Measurements from ENCODE around the gene TTYH1.

DNA sequence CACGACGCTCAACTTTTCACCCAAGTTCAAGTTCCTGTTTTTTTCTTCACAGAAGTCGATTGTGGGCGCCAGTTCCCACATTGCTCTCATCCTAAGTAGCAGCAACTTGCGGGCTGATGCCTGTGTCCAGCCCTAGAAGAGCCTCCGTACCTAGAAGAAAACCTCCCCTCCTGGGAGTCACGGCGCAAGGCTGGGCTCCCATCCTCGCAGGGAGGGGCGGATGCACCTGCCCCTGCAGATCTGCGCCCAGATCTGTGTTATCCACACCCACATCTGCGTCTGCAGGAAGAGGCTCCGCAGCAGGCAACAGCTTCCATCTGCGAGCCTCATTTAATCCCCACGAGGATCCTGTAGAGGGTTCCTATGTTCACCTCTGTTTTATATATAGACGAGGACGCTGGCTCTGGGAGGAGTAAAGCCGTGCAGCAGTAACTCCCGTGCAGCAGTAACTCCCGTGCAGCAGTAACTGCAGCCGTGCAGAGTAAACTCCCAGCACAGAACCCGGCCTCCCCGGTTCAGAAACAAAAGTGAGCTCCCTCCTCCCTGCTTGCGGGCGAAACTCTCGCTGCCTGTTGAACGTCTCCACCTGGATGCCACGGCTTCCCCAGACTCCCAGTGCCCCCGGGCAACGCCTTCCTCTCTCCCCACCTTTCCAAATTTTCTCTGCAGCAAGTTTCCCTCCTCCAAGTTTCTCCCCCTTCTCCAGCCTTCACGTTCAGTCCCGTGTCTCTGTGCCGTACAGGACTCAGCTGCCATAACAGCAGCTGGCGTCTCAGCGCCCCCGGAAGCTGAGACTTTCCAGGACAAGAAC is 27.1 kb upstream of the TTYH1 start:
- TF ChIP-seq POLR2AphosphoS5 (IDR thresholded peaks at IDR 0.05) (no peak), POLR2A (IDR thresholded peaks at IDR 0.05) (no peak)
- TF ChIP-seq, protein P1, sequence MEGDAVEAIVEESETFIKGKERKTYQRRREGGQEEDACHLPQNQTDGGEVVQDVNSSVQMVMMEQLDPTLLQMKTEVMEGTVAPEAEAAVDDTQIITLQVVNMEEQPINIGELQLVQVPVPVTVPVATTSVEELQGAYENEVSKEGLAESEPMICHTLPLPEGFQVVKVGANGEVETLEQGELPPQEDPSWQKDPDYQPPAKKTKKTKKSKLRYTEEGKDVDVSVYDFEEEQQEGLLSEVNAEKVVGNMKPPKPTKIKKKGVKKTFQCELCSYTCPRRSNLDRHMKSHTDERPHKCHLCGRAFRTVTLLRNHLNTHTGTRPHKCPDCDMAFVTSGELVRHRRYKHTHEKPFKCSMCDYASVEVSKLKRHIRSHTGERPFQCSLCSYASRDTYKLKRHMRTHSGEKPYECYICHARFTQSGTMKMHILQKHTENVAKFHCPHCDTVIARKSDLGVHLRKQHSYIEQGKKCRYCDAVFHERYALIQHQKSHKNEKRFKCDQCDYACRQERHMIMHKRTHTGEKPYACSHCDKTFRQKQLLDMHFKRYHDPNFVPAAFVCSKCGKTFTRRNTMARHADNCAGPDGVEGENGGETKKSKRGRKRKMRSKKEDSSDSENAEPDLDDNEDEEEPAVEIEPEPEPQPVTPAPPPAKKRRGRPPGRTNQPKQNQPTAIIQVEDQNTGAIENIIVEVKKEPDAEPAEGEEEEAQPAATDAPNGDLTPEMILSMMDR (IDR thresholded peaks at IDR 0.05): no peak

All from breast epithelium (tissue), 3 donors.